ENCODE data around the gene CCNY.

CCNY gene

DNA sequence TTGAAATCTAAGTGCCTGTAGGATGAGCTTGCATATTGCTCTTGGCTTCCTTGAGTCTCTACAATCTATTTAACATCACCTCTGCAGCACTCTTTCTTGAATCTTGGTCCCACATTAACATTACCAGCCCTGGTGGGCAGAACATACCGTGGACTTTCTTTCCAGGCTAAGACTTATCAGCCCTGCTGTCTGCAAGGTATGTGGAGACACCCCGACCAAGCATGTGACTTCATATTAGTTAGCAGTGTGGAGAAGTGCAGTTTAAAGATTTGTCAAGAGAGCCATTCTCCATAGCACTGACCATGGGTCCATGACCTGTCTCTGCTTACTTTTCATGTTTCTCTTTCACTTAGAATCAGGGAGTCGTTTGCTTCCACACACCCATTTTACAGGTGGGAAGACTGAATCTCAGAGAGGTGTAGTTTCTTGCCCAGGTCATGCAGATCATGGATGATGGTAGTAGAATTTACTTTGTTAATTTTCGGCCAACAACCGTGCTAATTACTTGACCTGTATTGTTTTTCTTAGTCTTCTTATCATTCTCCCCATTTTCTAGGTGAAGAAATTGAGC lies 6.0 kb downstream of the CCNY start:
- Histone ChIP-seq H3K27me3 (ENCODE audit: low read depth, low read length) (peaks cover 9% of the 10 kb centered on the region), H3K4me1 (ENCODE audit: low read length) (peaks cover 49% of the 10 kb centered on the region), H3K36me3 (replicated peaks; ENCODE audit: low read depth, low read length) (no peaks in the 10 kb centered on the region), H4K20me1 (ENCODE audit: insufficient read depth, low read length) (peaks cover 73% of the 10 kb centered on the region), H2AFZ (ENCODE audit: low read depth, low read length) (no peak overlapping the region), H3K9ac (ENCODE audit: low read length) (no peak overlapping the region), H3K9me3 (ENCODE audit: insufficient read depth, low read length) (no peaks in the 10 kb centered on the region), H3K4me3 (ENCODE audit: low read length) (peak overlapping the region; percentile 57; the same call in 1 of the 2 replicates), H3K79me2 (ENCODE audit: low read length) (peaks cover 74% of the 10 kb centered on the region), H3K4me2 (ENCODE audit: low read length) (peak overlapping the region; percentile 75), H3K27ac (ENCODE audit: low read length) (no peak overlapping the region)
- TF ChIP-seq EZH2phosphoT487 (IDR thresholded peaks at IDR 0.05; ENCODE audit: low read depth) = no peak
- no peak for TF ChIP-seq CTCF (IDR thresholded peaks at IDR 0.05; ENCODE audit: low read depth, low read length)

DNA sequence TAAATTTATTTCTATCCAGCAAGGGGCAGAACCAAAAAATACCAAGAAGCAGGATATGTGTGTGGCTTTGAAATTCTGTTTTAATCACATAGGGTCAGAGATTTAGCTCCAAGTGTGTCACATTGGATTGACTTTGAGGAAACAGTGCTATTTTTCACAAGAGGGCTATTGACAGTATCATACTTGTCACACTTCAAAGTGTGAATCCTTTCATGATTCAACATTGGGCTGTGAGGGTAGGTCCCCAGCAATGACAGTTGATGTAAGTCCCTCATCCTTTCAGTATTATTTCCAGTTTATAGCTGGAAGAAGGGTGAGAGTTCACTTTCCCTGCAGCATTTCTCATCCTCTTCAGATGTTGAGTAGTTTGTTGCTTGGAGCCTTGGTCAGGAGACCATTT lies 7.4 kb downstream of the CCNY start:
- peaks cover 74% of the 10 kb centered on the region for H4K20me1 ChIP-seq (ENCODE audit: insufficient read depth, low read length)

DNA sequence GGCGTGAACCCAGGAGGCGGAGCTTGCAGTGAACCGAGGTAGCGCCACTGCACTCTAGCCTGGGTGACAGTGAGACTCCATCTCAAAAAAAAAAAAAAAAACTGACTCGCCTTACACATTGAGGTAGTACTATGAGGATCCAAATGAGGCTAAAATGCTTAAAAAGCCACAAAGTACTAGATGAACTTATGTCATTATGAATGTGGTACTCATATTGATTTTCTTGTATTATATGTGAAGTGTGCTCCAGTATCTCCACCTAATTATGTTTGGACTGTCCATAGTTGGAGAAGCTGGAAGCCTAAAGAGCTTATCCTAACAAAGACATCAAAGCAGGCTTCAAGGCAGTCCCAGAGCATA lies 9.1 kb downstream of the CCNY start:
- H3K79me2 ChIP-seq (ENCODE audit: low read length) = peaks cover 81% of the 10 kb centered on the region
- H3K9me3 ChIP-seq (ENCODE audit: insufficient read depth, low read length) = no peaks in the 10 kb centered on the region
- H3K4me2 ChIP-seq (ENCODE audit: low read length) = no peak overlapping the region
- peaks cover 37% of the 10 kb centered on the region for H3K4me1 ChIP-seq (ENCODE audit: low read length)
- H3K36me3 ChIP-seq (replicated peaks; ENCODE audit: low read depth, low read length) = no peaks in the 10 kb centered on the region
- no peak overlapping the region for H3K27ac ChIP-seq (ENCODE audit: low read length)
- no peak overlapping the region for H2AFZ ChIP-seq (ENCODE audit: low read depth, low read length)
- H4K20me1 ChIP-seq (ENCODE audit: insufficient read depth, low read length) = peaks cover 76% of the 10 kb centered on the region
- no peak for TF ChIP-seq EZH2phosphoT487 (IDR thresholded peaks at IDR 0.05; ENCODE audit: low read depth)
- no peak for TF ChIP-seq CTCF (IDR thresholded peaks at IDR 0.05; ENCODE audit: low read depth, low read length)
- no peak overlapping the region for H3K4me3 ChIP-seq (ENCODE audit: low read length)
- H3K9ac ChIP-seq (ENCODE audit: low read length) = no peak overlapping the region
- no peaks in the 10 kb centered on the region for H3K27me3 ChIP-seq (ENCODE audit: low read depth, low read length)

More for the DNA sequence above, 7.4 kb downstream of the CCNY start:
- Histone ChIP-seq H3K4me2 (ENCODE audit: low read length) (no peak overlapping the region), H3K27ac (ENCODE audit: low read length) (no peak overlapping the region), H2AFZ (ENCODE audit: low read depth, low read length) (no peak overlapping the region), H3K4me1 (ENCODE audit: low read length) (peaks cover 37% of the 10 kb centered on the region), H3K9me3 (ENCODE audit: insufficient read depth, low read length) (no peaks in the 10 kb centered on the region), H3K9ac (ENCODE audit: low read length) (no peak overlapping the region), H3K4me3 (ENCODE audit: low read length) (no peak overlapping the region), H3K36me3 (replicated peaks; ENCODE audit: low read depth, low read length) (no peaks in the 10 kb centered on the region), H3K27me3 (ENCODE audit: low read depth, low read length) (no peaks in the 10 kb centered on the region), H3K79me2 (ENCODE audit: low read length) (peaks cover 74% of the 10 kb centered on the region)
- TF ChIP-seq EZH2phosphoT487 (IDR thresholded peaks at IDR 0.05; ENCODE audit: low read depth) = no peak
- TF ChIP-seq CTCF (IDR thresholded peaks at IDR 0.05; ENCODE audit: low read depth, low read length) = no peak

DNA sequence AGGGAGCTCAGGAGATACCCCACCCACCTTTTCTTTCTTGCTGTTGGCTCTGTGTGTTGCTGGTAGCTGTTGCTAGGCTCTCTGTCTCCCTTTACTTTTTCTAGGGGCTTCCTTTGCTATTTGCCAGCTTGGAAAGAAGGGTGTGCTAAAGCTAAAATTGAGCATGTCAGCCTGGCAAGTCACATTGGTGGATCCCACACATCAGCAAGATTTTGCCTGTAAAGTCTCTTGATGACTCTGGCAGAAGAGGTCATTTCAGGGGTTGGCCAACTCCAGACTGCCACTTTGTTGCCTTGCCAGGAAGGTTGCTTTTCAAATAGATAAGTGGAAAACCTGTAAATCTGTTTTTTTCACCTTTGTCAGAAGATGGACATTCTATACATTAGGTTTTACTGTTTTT lies 9.9 kb downstream of the CCNY start:
- Histone ChIP-seq H3K4me1 (ENCODE audit: low read length) (peaks cover 38% of the 10 kb centered on the region), H3K9me3 (ENCODE audit: insufficient read depth, low read length) (no peaks in the 10 kb centered on the region), H3K27ac (ENCODE audit: low read length) (no peak overlapping the region), H3K27me3 (ENCODE audit: low read depth, low read length) (no peaks in the 10 kb centered on the region), H3K79me2 (ENCODE audit: low read length) (peaks cover 83% of the 10 kb centered on the region), H3K36me3 (replicated peaks; ENCODE audit: low read depth, low read length) (no peaks in the 10 kb centered on the region), H4K20me1 (ENCODE audit: insufficient read depth, low read length) (peaks cover 77% of the 10 kb centered on the region), H3K4me3 (ENCODE audit: low read length) (no peak overlapping the region), H3K4me2 (ENCODE audit: low read length) (no peak overlapping the region), H2AFZ (ENCODE audit: low read depth, low read length) (no peak overlapping the region), H3K9ac (ENCODE audit: low read length) (no peak overlapping the region)
- no peak for TF ChIP-seq EZH2phosphoT487 (IDR thresholded peaks at IDR 0.05; ENCODE audit: low read depth)
- TF ChIP-seq CTCF (IDR thresholded peaks at IDR 0.05; ENCODE audit: low read depth, low read length) = no peak

All from OCI-LY3 (cell line).